NCI-H69 (cell line): Measurements from ENCODE around the gene CFAP57.

Source experiments
- DNase-seq: peaks from one replicate; lab custom pipeline; 2025; lab: John Stamatoyannopoulos, UW

CFAP57 gene

GRCh38 chr1:43225168-43225567 is 53.0 kb downstream of the CFAP57 start:
- no peak for DNase-seq

- peak; percentile 61 for DNase-seq
Measured at GRCh38 chr1:43227143-43227764, 55.1 kb downstream of the CFAP57 start.

GRCh38 chr1:43229826-43230780 is 58.0 kb downstream of the CFAP57 start:
- no peak for DNase-seq

- DNase-seq, result no peak
Measured at GRCh38 chr1:43232074-43232473, 59.9 kb downstream of the CFAP57 start.

- no peak for DNase-seq
Measured at GRCh38 chr1:43232482-43232881, 60.4 kb downstream of the CFAP57 start.

GRCh38 chr1:43233631-43234030 is 61.5 kb downstream of the CFAP57 start:
- no peak for DNase-seq

GRCh38 chr1:43234267-43234666 is 62.1 kb downstream of the CFAP57 start:
- DNase-seq, result no peak

GRCh38 chr1:43235040-43235439 is 62.9 kb downstream of the CFAP57 start:
- no peak for DNase-seq

GRCh38 chr1:43235451-43236121 is 63.5 kb downstream of the CFAP57 start:
- peak; percentile 37 for DNase-seq

GRCh38 chr1:43237121-43237520 is 65.0 kb downstream of the CFAP57 start:
- no peak for DNase-seq

GRCh38 chr1:43238085-43238484 is 66.0 kb downstream of the CFAP57 start:
- DNase-seq, result peak; percentile 31

GRCh38 chr1:43238991-43239469 is 66.9 kb downstream of the CFAP57 start:
- DNase-seq, result no peak

GRCh38 chr1:43239484-43239883 is 67.4 kb downstream of the CFAP57 start:
- DNase-seq, result no peak

GRCh38 chr1:43241413-43241836 is 69.3 kb downstream of the CFAP57 start:
- no peak for DNase-seq

GRCh38 chr1:43243299-43243698 is 71.2 kb downstream of the CFAP57 start:
- no peak for DNase-seq

- no peak for DNase-seq
Measured at GRCh38 chr1:43246466-43247213, 74.5 kb downstream of the CFAP57 start.

GRCh38 chr1:43247256-43247921 is 75.3 kb downstream of the CFAP57 start:
- DNase-seq, result no peak

GRCh38 chr1:43250351-43250761 is 78.2 kb downstream of the CFAP57 start:
- DNase-seq, result no peak

GRCh38 chr1:43251024-43251423 is 78.9 kb downstream of the CFAP57 start:
- DNase-seq, result no peak

GRCh38 chr1:43252225-43252624 is 80.1 kb downstream of the CFAP57 start:
- no peak for DNase-seq

GRCh38 chr1:43253173-43253572 is 81.0 kb downstream of the CFAP57 start:
- DNase-seq, result no peak
